ENCODE data around the gene SNX15.

DNA sequence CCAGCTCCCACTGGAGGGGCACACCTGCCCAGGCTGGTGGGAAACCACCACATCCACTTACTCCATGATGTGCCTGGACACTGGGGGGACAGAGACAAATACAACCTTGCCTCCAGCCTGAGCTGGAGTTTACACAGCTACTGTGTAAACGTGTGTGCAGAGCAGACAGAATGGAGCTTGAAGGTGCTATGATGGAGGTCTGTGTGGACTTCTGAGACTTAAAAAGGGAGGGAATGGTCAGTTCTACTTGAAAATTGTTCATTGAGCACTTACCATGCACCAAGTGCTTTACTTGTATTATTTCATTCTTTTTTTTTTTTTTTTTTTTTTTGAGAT lies 45.4 kb downstream of the SNX15 start:
- TF ChIP-seq, protein P1, sequence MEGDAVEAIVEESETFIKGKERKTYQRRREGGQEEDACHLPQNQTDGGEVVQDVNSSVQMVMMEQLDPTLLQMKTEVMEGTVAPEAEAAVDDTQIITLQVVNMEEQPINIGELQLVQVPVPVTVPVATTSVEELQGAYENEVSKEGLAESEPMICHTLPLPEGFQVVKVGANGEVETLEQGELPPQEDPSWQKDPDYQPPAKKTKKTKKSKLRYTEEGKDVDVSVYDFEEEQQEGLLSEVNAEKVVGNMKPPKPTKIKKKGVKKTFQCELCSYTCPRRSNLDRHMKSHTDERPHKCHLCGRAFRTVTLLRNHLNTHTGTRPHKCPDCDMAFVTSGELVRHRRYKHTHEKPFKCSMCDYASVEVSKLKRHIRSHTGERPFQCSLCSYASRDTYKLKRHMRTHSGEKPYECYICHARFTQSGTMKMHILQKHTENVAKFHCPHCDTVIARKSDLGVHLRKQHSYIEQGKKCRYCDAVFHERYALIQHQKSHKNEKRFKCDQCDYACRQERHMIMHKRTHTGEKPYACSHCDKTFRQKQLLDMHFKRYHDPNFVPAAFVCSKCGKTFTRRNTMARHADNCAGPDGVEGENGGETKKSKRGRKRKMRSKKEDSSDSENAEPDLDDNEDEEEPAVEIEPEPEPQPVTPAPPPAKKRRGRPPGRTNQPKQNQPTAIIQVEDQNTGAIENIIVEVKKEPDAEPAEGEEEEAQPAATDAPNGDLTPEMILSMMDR (conservative IDR thresholded peaks at IDR 0.05; ENCODE audit: low read length): no peak
- TF ChIP-seq EZH2phosphoT487 (IDR thresholded peaks at IDR 0.05; ENCODE audit: borderline replicate concordance): no peak

Data from Loucy (cell line).